ENCODE measurements around the gene TFIP11.

The TFIP11 gene

GRCh38 chr22:26476705-26477340 is 35.5 kb downstream of the TFIP11 start:
- no peak for DNase-seq

- no peak for DNase-seq
Observed at GRCh38 chr22:26474682-26475081, 37.6 kb downstream of the TFIP11 start.

DNA sequence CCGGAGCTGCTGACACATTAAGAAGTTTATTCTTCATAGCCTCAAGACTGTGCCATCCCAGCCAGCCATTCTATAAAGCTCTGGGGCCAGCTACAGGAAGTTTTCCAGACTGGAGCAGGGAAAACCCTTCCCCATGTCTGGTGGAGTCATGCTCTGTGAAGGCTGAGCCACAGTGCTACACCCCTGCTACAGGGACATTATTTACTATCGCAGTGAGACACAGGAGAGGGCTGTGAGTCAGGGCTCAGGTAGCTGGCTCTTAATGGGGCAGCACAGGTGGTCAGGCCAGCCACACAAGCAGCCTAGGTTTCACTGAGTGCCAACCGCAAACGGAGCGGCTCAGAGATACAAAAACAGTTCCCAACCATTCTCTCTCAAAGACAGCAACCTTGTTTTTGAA is 40.8 kb downstream of the TFIP11 start:
- DNase-seq = no peak

GRCh38 chr22:26470807-26471206 is 41.5 kb downstream of the TFIP11 start:
- no peak for DNase-seq

DNA sequence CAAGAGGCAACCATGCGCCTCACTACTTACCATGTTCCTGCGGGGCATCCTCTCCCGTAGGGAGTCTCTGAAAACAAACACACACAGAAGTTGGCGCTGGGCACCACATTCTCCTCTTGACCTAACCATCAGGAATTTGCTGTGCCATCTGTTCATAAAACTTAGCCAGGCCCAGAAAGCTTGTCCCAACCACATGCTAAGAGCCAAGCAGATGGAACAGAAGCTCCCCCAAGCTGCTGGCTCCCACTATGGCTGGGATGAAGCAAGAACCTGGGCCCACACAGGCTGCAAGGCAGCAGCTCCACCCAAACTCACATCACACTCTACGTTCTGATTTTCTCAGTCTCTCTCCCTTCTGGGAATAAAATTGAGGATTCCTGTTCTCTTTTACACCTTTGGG is 46.1 kb downstream of the TFIP11 start:
- DNase-seq = no peak

DNA sequence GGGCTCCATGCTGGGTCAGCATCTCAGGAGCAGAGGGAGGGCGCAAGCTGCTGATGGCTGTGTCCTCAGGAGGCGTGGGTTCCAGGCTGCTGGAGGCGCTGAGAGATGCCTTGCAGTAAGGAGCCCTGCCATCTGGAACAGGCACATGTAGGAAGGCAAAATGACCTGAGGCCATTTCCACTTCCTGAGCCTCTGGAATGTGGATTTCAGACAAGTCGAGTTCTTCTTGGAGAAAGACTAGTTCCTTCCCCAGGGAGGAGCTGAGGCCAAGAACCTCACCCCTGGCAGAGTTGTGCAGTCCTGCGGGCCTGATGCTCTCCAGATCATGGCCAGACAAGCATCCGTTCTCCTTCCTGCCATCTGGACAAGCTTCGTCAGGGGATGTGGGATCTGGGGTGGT is 48.0 kb downstream of the TFIP11 start:
- no peak for DNase-seq

DNA sequence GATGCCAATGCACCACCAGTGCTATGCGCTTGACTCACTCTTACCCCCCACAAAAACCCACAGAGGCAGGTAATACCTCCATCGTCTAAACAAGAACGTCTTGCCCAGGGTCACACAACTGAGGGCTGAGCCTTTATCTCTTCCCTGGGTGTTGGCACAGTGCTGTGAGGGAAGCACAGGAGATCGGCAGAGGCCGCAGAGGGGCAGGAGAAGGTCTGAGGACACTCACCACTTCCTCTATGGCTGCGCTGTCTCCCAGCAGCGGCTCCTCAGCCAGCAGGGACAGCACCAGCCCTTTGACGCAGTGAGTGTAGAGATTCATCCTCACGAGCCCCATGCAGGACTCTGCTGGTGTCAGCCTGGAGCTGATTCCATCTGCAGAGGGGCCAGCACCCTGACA is 48.6 kb downstream of the TFIP11 start:
- no peak for DNase-seq

- no peak for DNase-seq
Observed at GRCh38 chr22:26463101-26463661, 49.1 kb downstream of the TFIP11 start.

- no peak for DNase-seq
Observed at GRCh38 chr22:26462641-26463040, 49.6 kb downstream of the TFIP11 start.

DNA sequence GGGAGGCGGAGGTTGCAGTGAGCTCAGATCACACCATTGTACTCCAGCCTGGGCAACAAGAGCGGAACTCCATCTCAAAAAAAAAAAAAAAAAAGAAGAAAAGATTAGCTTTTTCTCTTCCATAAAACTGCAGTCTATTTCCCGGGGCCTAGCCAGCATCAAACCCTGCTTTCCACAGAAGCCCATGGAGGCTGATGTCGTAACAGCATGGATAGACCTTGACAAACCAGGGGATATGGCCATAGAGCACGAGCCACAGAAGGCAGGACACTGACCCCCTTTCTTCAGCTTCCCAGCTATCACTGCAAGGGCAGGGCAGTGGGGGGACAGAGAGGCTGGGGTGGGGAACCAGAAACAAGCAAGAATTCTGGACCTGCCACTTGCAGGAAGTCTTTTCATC is 50.2 kb downstream of the TFIP11 start:
- DNase-seq = no peak

DNA sequence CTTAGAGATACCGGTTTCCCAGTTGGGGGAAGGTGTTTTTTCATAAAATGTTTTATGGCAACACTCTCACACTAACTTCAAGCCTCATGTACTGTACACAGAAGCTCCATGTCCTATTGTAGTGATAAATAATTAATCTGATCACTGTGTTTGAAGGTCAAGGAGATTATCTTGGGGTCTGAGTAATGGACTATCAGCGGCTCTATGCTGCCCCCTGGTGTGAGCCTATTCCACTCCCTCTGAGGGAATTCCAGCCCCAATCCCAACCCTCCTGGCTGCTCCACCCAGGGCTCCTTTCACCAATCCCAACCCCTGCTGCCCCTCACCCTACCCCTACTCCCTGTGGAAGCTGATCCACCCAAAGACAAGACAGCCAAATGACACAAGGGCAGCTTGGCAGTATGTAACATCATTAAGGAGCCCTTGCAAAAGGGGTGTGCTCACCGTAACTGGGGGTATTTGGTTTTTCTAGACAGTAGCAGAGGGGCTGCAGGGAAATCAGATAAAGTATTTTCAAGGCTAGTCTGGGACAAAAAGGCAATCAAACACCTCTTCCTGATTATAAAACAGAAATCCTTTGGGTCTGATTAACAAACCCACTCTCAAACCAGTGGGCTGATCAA is 51.0 kb downstream of the TFIP11 start:
- DNase-seq = peak; percentile 71

DNA sequence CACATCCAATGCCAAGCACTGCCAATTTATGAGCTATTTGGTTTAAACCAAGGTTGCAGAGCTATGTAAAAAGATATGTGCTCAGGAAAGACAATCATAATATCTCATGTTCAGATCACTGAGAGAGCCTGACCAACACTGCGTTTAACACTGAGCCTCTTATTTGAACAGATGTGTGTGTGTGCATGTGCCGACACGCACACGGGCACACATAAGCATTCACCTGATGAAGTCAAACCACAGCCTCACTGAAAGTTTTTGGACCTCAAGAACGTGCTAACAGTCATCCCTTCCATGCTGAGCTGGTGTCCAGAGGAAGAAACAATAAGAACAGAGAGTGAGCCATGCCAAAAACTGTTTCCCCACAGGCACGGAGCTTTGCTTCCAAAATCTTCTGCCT is 52.1 kb downstream of the TFIP11 start:
- DNase-seq = no peak

GRCh38 chr22:26457661-26458272 is 54.5 kb downstream of the TFIP11 start:
- DNase-seq = no peak

GRCh38 chr22:26453812-26454500 is 58.3 kb downstream of the TFIP11 start:
- no peak for DNase-seq

GRCh38 chr22:26453216-26453615 is 59.1 kb downstream of the TFIP11 start:
- no peak for DNase-seq

GRCh38 chr22:26452236-26453016 is 59.8 kb downstream of the TFIP11 start:
- no peak for DNase-seq

GRCh38 chr22:26450453-26451185 is 61.7 kb downstream of the TFIP11 start:
- no peak for DNase-seq

DNA sequence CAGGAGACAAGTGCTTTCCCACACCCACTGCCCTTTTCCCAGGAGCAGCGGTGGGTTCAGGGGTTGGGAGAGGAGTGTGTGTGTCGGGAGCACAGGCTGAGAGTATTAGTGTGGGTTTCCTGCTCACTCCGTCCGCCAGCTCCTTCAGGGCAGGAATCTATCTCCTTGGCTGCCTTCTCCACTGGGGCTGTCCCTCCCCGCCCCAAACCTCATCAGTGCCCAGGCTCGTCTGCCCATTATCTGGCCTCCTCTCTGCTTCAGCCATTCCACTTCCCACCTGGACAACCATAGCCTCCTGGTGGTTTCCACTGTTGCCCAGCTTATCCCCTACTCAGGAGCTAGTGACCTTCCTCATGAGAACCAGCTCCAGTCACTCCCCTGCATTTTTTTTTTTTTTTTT is 63.3 kb downstream of the TFIP11 start:
- no peak for DNase-seq

- DNase-seq = no peak
Observed at GRCh38 chr22:26448334-26448733, 63.9 kb downstream of the TFIP11 start.

DNA sequence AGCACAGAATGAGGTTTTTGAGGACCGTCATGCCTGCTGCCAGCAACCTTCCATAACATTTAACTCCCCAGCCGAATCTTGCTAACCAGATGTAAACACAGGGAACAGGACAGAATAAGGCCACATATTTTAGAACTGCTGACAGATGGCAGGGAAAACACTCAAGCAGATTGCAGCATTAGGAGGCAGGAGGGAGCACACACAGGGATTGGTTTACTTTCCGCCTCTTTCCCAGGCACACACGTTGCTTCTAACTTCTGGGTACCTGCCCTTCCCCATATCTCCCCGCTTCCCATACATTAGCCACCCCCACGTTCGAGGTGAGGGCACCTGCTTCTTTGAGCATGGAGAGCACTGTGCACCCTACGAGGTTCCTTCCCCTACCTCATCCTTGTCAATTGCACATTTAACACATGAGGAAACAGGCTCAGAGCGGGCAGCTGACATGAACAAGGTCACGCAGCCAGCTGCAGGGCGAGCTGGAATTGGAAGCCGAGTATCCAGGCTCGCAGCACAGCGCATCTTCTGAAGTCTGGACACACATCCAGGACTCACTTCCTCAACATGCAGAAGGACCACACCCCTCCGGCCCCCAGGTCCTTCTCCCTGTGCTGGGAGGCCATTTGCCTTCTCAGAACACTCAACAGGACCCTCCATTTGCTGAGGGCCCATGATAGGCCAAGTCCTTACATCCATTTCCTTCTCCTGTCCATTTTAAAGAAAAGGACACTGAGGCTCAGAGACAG is 64.5 kb downstream of the TFIP11 start:
- DNase-seq = no peak

GRCh38 chr22:26446808-26447515 is 65.3 kb downstream of the TFIP11 start:
- DNase-seq = no peak
